Breast epithelium (tissue), 4 donors: Measurements from ENCODE around the gene PMPCB. TPM values are rescaled to one million over a fixed set of nuclear protein-coding genes. Genes with fewer than 3 reads are reported as not detected.
"Not testable (repeated sequence)": the region's sequence is repeated elsewhere in the genome, so short reads cannot be mapped to it uniquely, and the experiment has no call there.

Source experiments
- DNase-seq, 2 donors: peaks; one replicate each; pipeline ENCODE4 v3.0.0-alpha.2; 2019; ENCODE audit warnings: low spot score in 2 of 2
- H3K27ac ChIP-seq, 2 donors: fragments of 200-600 bp; sonication (generic) in 1 of 2; one replicate each; pipeline ENCODE4 v1.5.1; 2016 to 2019; ENCODE audit warnings: mild to moderate bottlenecking in 1 of 2
- H3K27me3 ChIP-seq, 2 donors: fragments of 200-600 bp; sonication (generic) in 1 of 2; one replicate each; pipeline versions ENCODE4 v1.5.1 to v1.6.0; 2017 to 2019; ENCODE audit warnings: control low read depth in 1 of 2, mild to moderate bottlenecking in 1 of 2
- H3K36me3 ChIP-seq: fragments of 200-600 bp; one replicate; pipeline ENCODE4 v1.5.1; 2019
- H3K4me1 ChIP-seq, 2 donors: fragments of 200-600 bp; sonication (generic); one replicate each; pipeline ENCODE4 v1.5.1; 2016 to 2019; ENCODE audit warnings: control low read depth in 1 of 2
- H3K4me3 ChIP-seq, 3 donors: fragments of 200-600 bp; sonication (generic); 1 replicate in 2 of 3; 2 replicates in 1 of 3; pipeline ENCODE4 v1.5.1; 2016 to 2019; ENCODE audit warnings: mild to moderate bottlenecking in 3 of 3, moderate library complexity in 2 of 3
- H3K9me3 ChIP-seq, 2 donors: fragments of 200-600 bp; sonication (generic) in 1 of 2; one replicate each; pipeline ENCODE4 v1.5.1; 2016 to 2019; ENCODE audit warnings: control low read depth in 1 of 2
- CTCF ChIP-seq, 3 donors: fragments of 450-650 bp; IDR thresholded peaks; one replicate each; pipeline ENCODE4 v1.5.1; 2016 to 2017; ENCODE audit warnings: antibody characterized with exemption in 3 of 3, mild to moderate bottlenecking in 3 of 3, moderate library complexity in 3 of 3
- POLR2A ChIP-seq: fragments of 450-650 bp; IDR thresholded peaks from one replicate; pipeline ENCODE4 v1.6.1; 2016; ENCODE audit warnings: antibody characterized with exemption, mild to moderate bottlenecking, moderate library complexity
- POLR2AphosphoS5 ChIP-seq, 3 donors: sonication (generic); formaldehyde crosslinking; IDR thresholded peaks; one replicate each; pipeline ENCODE4 v1.6.1; 2017; ENCODE audit warnings: antibody characterized with exemption in 3 of 3
- intact Hi-C: fragments of 100-400 bp; cut with DNase I; formaldehyde crosslinking; loops from one replicate; pipeline ENCODE4 v1.15.1; 2023; ENCODE audit warnings: low total_unique reads
- total RNA-seq, 3 donors: library from RNA; depleted of rRNA; stranded (reverse); fragments of >200 nt; gene quantifications; one replicate each; pipeline ENCODE4 v1.1.0, GENCODE V29; 2016

Gene PMPCB
- 10 to 100 TPM; 44.2 to 63.4 (median 58.4) TPM for total RNA-seq

- DNase-seq, result peak; percentile 94 to 96
- H3K4me1 ChIP-seq, result peaks cover 3 to 12% of the 10 kb centered on the region in 2 donors
- peak; percentile 65 to 91 (median 89) for TF ChIP-seq POLR2AphosphoS5 (IDR thresholded peaks at IDR 0.05)
- TF ChIP-seq POLR2A, result no peak
- peak; percentile 86 to 97 (median 94) for TF ChIP-seq CTCF (IDR thresholded peaks at IDR 0.05)
- H3K4me3 ChIP-seq, result peak within 1 kb of the TSS; percentile 79 to 96 (median 84)
- no peaks in the 10 kb centered on the region for H3K36me3 ChIP-seq
- H3K27ac ChIP-seq, result peak within 1 kb of the TSS; percentile 92 to 95
- no peaks in the 10 kb centered on the region for H3K9me3 ChIP-seq
- intact Hi-C loops, result no loop called here
- no peaks in the 10 kb centered on the region for H3K27me3 ChIP-seq
Measured at GRCh38 chr7:103296901-103297836, at the start of gene PMPCB. Gene PMPCB (plus strand): TSS chr7:103297435. CDS start chr7:103297460, 25 bp downstream.

GRCh38 chr7:103253699-103254506 is 43.3 kb upstream of the PMPCB start:
- H3K9me3 ChIP-seq, DNase-seq, H3K36me3 ChIP-seq, intact Hi-C loops, H3K27me3 ChIP-seq, H3K4me3 ChIP-seq, H3K27ac ChIP-seq, H3K4me1 ChIP-seq: not testable (repeated sequence)

- H3K4me1 ChIP-seq, intact Hi-C loops, H3K27ac ChIP-seq, H3K9me3 ChIP-seq, DNase-seq, H3K27me3 ChIP-seq, H3K4me3 ChIP-seq, H3K36me3 ChIP-seq: not testable (repeated sequence)
Measured at GRCh38 chr7:103264054-103264453, 33.2 kb upstream of the PMPCB start.

GRCh38 chr7:103266229-103266628 is 31.0 kb upstream of the PMPCB start:
- H3K4me1 ChIP-seq, H3K36me3 ChIP-seq, H3K4me3 ChIP-seq, intact Hi-C loops, H3K27ac ChIP-seq, DNase-seq, H3K27me3 ChIP-seq, H3K9me3 ChIP-seq: not testable (repeated sequence)

- intact Hi-C loops, H3K4me3 ChIP-seq, H3K27ac ChIP-seq, DNase-seq, H3K4me1 ChIP-seq, H3K36me3 ChIP-seq, H3K27me3 ChIP-seq, H3K9me3 ChIP-seq: not testable (repeated sequence)
Measured at GRCh38 chr7:103273374-103273773, 23.9 kb upstream of the PMPCB start.

- H3K36me3 ChIP-seq, intact Hi-C loops, H3K27me3 ChIP-seq, H3K27ac ChIP-seq, H3K9me3 ChIP-seq, H3K4me3 ChIP-seq, DNase-seq, H3K4me1 ChIP-seq: not testable (repeated sequence)
Measured at GRCh38 chr7:103274867-103275266, 22.4 kb upstream of the PMPCB start.

- H3K27me3 ChIP-seq, H3K9me3 ChIP-seq, H3K4me3 ChIP-seq, DNase-seq, intact Hi-C loops, H3K27ac ChIP-seq, H3K4me1 ChIP-seq, H3K36me3 ChIP-seq: not testable (repeated sequence)
Measured at GRCh38 chr7:103278195-103278594, 19.0 kb upstream of the PMPCB start.

GRCh38 chr7:103279636-103279962 is 17.6 kb upstream of the PMPCB start:
- H3K27ac ChIP-seq, H3K4me1 ChIP-seq, H3K27me3 ChIP-seq, H3K9me3 ChIP-seq, intact Hi-C loops, H3K36me3 ChIP-seq, DNase-seq: not testable (repeated sequence)
- peak overlapping the region; percentile 47 to 84 (median 62) for H3K4me3 ChIP-seq

GRCh38 chr7:103279963-103280802 is 17.1 kb upstream of the PMPCB start:
- intact Hi-C loops, H3K9me3 ChIP-seq, DNase-seq, H3K4me1 ChIP-seq, H3K27me3 ChIP-seq, H3K36me3 ChIP-seq: not testable (repeated sequence)
- H3K4me3 ChIP-seq, result peak overlapping the region; percentile 47 to 84 (median 62)
- H3K27ac ChIP-seq, result peak overlapping the region in 1 of 2 donors; percentile 58

- Histone ChIP-seq H3K4me3 (peak overlapping the region; percentile 47 to 84 (median 62)), H3K27ac (peak overlapping the region in 1 of 2 donors; percentile 58)
- H3K9me3 ChIP-seq, DNase-seq, H3K4me1 ChIP-seq, H3K27me3 ChIP-seq, H3K36me3 ChIP-seq, intact Hi-C loops: not testable (repeated sequence)
Measured at GRCh38 chr7:103280803-103281155, 16.5 kb upstream of the PMPCB start.

GRCh38 chr7:103282802-103283427 is 14.3 kb upstream of the PMPCB start:
- H3K9me3 ChIP-seq, H3K4me3 ChIP-seq, H3K4me1 ChIP-seq, H3K27me3 ChIP-seq, DNase-seq, H3K36me3 ChIP-seq, intact Hi-C loops, H3K27ac ChIP-seq: not testable (repeated sequence)
